Stimulated activated naive B cell treated with anti-CD40 and anti-IgM and Interleukin-4, amounts not matched to agents 10 μg/mL and 1 μg/mL and 100 μg/mL, for 72 hours (primary cell): Measurements from ENCODE around the gene SLC28A3.
"Not testable (repeated sequence)": the region's sequence is repeated elsewhere in the genome, so short reads cannot be mapped to it uniquely, and the experiment has no call there.

Source experiments
- ATAC-seq, 2 donors: fragments of 150-1000 bp; cut with Tn5 transposase; replicated peaks; 2 replicates each; pipeline ENCODE4 v1.10.0; 2021; ENCODE audit warnings: moderate library complexity in 1 of 2
- DNase-seq: peaks from one replicate; pipeline ENCODE4 v3.0.0; 2021
- H3K27ac Mint-ChIP-seq: one replicate; pipeline ENCODE4 v1.8.0; 2022; ENCODE audit warnings: mild to moderate bottlenecking, mixed read lengths
- H3K27me3 Mint-ChIP-seq, 2 donors: one replicate each; pipeline ENCODE4 v1.8.0; 2022; ENCODE audit warnings: mixed read lengths in 2 of 2
- H3K36me3 Mint-ChIP-seq, 2 donors: one replicate each; pipeline ENCODE4 v1.8.0; 2022; ENCODE audit warnings: mixed read lengths in 2 of 2, mild to moderate bottlenecking in 1 of 2
- H3K4me1 Mint-ChIP-seq, 2 donors: one replicate each; pipeline ENCODE4 v1.8.0; 2022; ENCODE audit warnings: mixed read lengths in 2 of 2, mild to moderate bottlenecking in 1 of 2
- H3K4me3 Mint-ChIP-seq, 2 donors: one replicate each; pipeline ENCODE4 v1.8.0; 2022; ENCODE audit warnings: mild to moderate bottlenecking in 2 of 2, mixed read lengths in 2 of 2, moderate library complexity in 1 of 2
- H3K9me3 Mint-ChIP-seq, 2 donors: one replicate each; pipeline ENCODE4 v1.8.0; 2022; ENCODE audit warnings: mixed read lengths in 2 of 2, mild to moderate bottlenecking in 1 of 2

Gene SLC28A3

GRCh38 chr9:84368601-84369000 lies 28.0 kb upstream of the SLC28A3 start:
- peaks cover 0 to 2% of the 10 kb centered on the region in 2 donors for H3K4me1 Mint-ChIP-seq
- ATAC-seq (no peak), DNase-seq (no peak)
- no peak overlapping the region for H3K27ac Mint-ChIP-seq
- H3K4me3 Mint-ChIP-seq: no peak overlapping the region
- H3K27me3 Mint-ChIP-seq: peaks cover 10 to 29% of the 10 kb centered on the region in 2 donors
- peaks cover 4 to 6% of the 10 kb centered on the region in 2 donors for H3K9me3 Mint-ChIP-seq
- no peaks in the 10 kb centered on the region for H3K36me3 Mint-ChIP-seq

GRCh38 chr9:84367726-84368125 lies 27.2 kb upstream of the SLC28A3 start:
- not testable (repeated sequence) for H3K4me1 Mint-ChIP-seq, ATAC-seq, DNase-seq, H3K36me3 Mint-ChIP-seq, H3K27ac Mint-ChIP-seq, H3K4me3 Mint-ChIP-seq, H3K9me3 Mint-ChIP-seq
- peaks cover 10 to 29% of the 10 kb centered on the region in 2 donors for H3K27me3 Mint-ChIP-seq

GRCh38 chr9:84366683-84367082 lies 26.1 kb upstream of the SLC28A3 start:
- no peak overlapping the region for H3K27ac Mint-ChIP-seq
- H3K4me3 Mint-ChIP-seq: no peak overlapping the region
- ATAC-seq (no peak), DNase-seq (no peak)
- H3K36me3 Mint-ChIP-seq: no peaks in the 10 kb centered on the region
- H3K27me3 Mint-ChIP-seq: peaks cover 7 to 22% of the 10 kb centered on the region in 2 donors
- H3K9me3 Mint-ChIP-seq: peaks cover 4 to 6% of the 10 kb centered on the region in 2 donors
- H3K4me1 Mint-ChIP-seq: peaks cover 0 to 2% of the 10 kb centered on the region in 2 donors

GRCh38 chr9:84364894-84365490 lies 24.4 kb upstream of the SLC28A3 start:
- not testable (repeated sequence) for DNase-seq, H3K4me1 Mint-ChIP-seq, H3K4me3 Mint-ChIP-seq, ATAC-seq, H3K9me3 Mint-ChIP-seq, H3K36me3 Mint-ChIP-seq, H3K27ac Mint-ChIP-seq
- H3K27me3 Mint-ChIP-seq: peaks cover 4 to 11% of the 10 kb centered on the region in 2 donors

- Mint-ChIP-seq H3K4me3 (no peak overlapping the region), H3K27ac (no peak overlapping the region), H3K9me3 (peaks cover 4 to 6% of the 10 kb centered on the region in 2 donors), H3K36me3 (no peaks in the 10 kb centered on the region), H3K27me3 (peaks cover 4 to 11% of the 10 kb centered on the region in 2 donors), H3K4me1 (no peaks in the 10 kb centered on the region)
- ATAC-seq (no peak), DNase-seq (no peak)
Observed at GRCh38 chr9:84361645-84362044, 21.1 kb upstream of the SLC28A3 start.

- Mint-ChIP-seq H3K27ac (no peak overlapping the region), H3K27me3 (no peaks in the 10 kb centered on the region), H3K4me1 (no peaks in the 10 kb centered on the region), H3K9me3 (no peaks in the 10 kb centered on the region), H3K4me3 (no peak overlapping the region), H3K36me3 (no peaks in the 10 kb centered on the region)
- ATAC-seq: no peak
- no peak for DNase-seq
Observed at GRCh38 chr9:84357275-84357674, 16.7 kb upstream of the SLC28A3 start.

- no peaks in the 10 kb centered on the region for H3K27me3 Mint-ChIP-seq
- H3K9me3 Mint-ChIP-seq: no peaks in the 10 kb centered on the region
- ATAC-seq: no peak
- H3K4me1 Mint-ChIP-seq: peaks cover 0 to under 1% of the 10 kb centered on the region in 2 donors
- H3K36me3 Mint-ChIP-seq: no peaks in the 10 kb centered on the region
- no peak overlapping the region for H3K4me3 Mint-ChIP-seq
- DNase-seq: no peak
- H3K27ac Mint-ChIP-seq: no peak overlapping the region
Observed at GRCh38 chr9:84354035-84354434, 13.5 kb upstream of the SLC28A3 start.

- Mint-ChIP-seq H3K9me3 (no peaks in the 10 kb centered on the region), H3K4me3 (no peak overlapping the region), H3K36me3 (no peaks in the 10 kb centered on the region), H3K4me1 (peaks cover 0 to 1% of the 10 kb centered on the region in 2 donors), H3K27ac (no peak overlapping the region), H3K27me3 (peaks cover 0 to 5% of the 10 kb centered on the region in 2 donors)
- DNase-seq (no peak), ATAC-seq (no peak)
Observed at GRCh38 chr9:84349671-84350070, 9.1 kb upstream of the SLC28A3 start.

GRCh38 chr9:84343111-84343521 lies 2.6 kb upstream of the SLC28A3 start:
- peaks cover 0 to 7% of the 10 kb centered on the region in 2 donors for H3K27me3 Mint-ChIP-seq
- no peak for DNase-seq
- no peaks in the 10 kb centered on the region for H3K9me3 Mint-ChIP-seq
- H3K36me3 Mint-ChIP-seq: no peaks in the 10 kb centered on the region
- H3K4me3 Mint-ChIP-seq: no peak overlapping the region
- H3K27ac Mint-ChIP-seq: no peak overlapping the region
- ATAC-seq: no peak
- H3K4me1 Mint-ChIP-seq: no peaks in the 10 kb centered on the region

GRCh38 chr9:84339962-84340361 lies 596 bp downstream of the SLC28A3 start:
- ATAC-seq (no peak), DNase-seq (no peak)
- peaks cover 0 to 4% of the 10 kb centered on the region in 2 donors for H3K27me3 Mint-ChIP-seq
- no peaks in the 10 kb centered on the region for H3K9me3 Mint-ChIP-seq
- no peak overlapping the region for H3K4me3 Mint-ChIP-seq
- no peak overlapping the region for H3K27ac Mint-ChIP-seq
- no peaks in the 10 kb centered on the region for H3K4me1 Mint-ChIP-seq
- H3K36me3 Mint-ChIP-seq: no peaks in the 10 kb centered on the region

GRCh38 chr9:84339503-84339902 lies 1.1 kb downstream of the SLC28A3 start:
- Mint-ChIP-seq H3K27ac (no peak overlapping the region), H3K36me3 (no peaks in the 10 kb centered on the region), H3K4me1 (no peaks in the 10 kb centered on the region), H3K9me3 (no peaks in the 10 kb centered on the region), H3K27me3 (no peaks in the 10 kb centered on the region), H3K4me3 (no peak overlapping the region)
- DNase-seq: no peak
- ATAC-seq: no peak

GRCh38 chr9:84338792-84339191 lies 1.8 kb downstream of the SLC28A3 start:
- Mint-ChIP-seq H3K4me1 (no peaks in the 10 kb centered on the region), H3K36me3 (no peaks in the 10 kb centered on the region), H3K27me3 (no peaks in the 10 kb centered on the region), H3K4me3 (no peak overlapping the region), H3K9me3 (no peaks in the 10 kb centered on the region), H3K27ac (no peak overlapping the region)
- DNase-seq (no peak), ATAC-seq (no peak)

GRCh38 chr9:84337252-84337651 lies 3.3 kb downstream of the SLC28A3 start:
- Mint-ChIP-seq H3K27me3 (peaks cover 0 to 1% of the 10 kb centered on the region in 2 donors), H3K27ac (no peak overlapping the region), H3K4me3 (no peak overlapping the region), H3K36me3 (no peaks in the 10 kb centered on the region), H3K4me1 (no peaks in the 10 kb centered on the region), H3K9me3 (no peaks in the 10 kb centered on the region)
- no peak for ATAC-seq
- DNase-seq: no peak

GRCh38 chr9:84331119-84331809 lies 9.3 kb downstream of the SLC28A3 start:
- DNase-seq: no peak
- Mint-ChIP-seq H3K4me3 (no peak overlapping the region), H3K27me3 (peaks cover 9 to 19% of the 10 kb centered on the region in 2 donors), H3K27ac (no peak overlapping the region), H3K4me1 (no peaks in the 10 kb centered on the region), H3K36me3 (no peaks in the 10 kb centered on the region), H3K9me3 (peaks cover 3 to 4% of the 10 kb centered on the region in 2 donors)
- no peak for ATAC-seq

GRCh38 chr9:84330246-84330645 lies 10.3 kb downstream of the SLC28A3 start:
- DNase-seq (no peak), ATAC-seq (no peak)
- Mint-ChIP-seq H3K27me3 (peaks cover 9 to 19% of the 10 kb centered on the region in 2 donors), H3K4me3 (no peak overlapping the region), H3K36me3 (no peaks in the 10 kb centered on the region), H3K9me3 (peaks cover 3 to 4% of the 10 kb centered on the region in 2 donors), H3K4me1 (no peaks in the 10 kb centered on the region), H3K27ac (no peak overlapping the region)
